Common myeloid progenitor, CD34-positive (primary cell): ENCODE measurements around the gene ABHD17C.

Experiments
- CTCF ChIA-PET: fragments of 350-600 bp; sonication (Branson Sonifier 250); formaldehyde crosslinking; loops from one replicate; lab custom pipeline; 2021; ENCODE audit warnings: antibody characterized with exemption; lab: Charles Lee
- POLR2A ChIA-PET: fragments of 350-600 bp; sonication (Branson Sonifier 250); formaldehyde crosslinking; loops from one replicate; lab custom pipeline; 2021; ENCODE audit warnings: antibody characterized with exemption; lab: Charles Lee
- DNase-seq, 3 donors: peaks; one replicate each; pipeline versions ENCODE4 v3.0.0 to v3.0.0-alpha.2; 2013
- H3K27ac ChIP-seq, 2 experiments: 1 replicate in 1 of 2; 2 replicates in 1 of 2; pipeline ENCODE4 v1.7.0; 2013; ENCODE audit warnings: inconsistent platforms in 2 of 2, low read length in 2 of 2, mild to moderate bottlenecking in 2 of 2, low read depth in 1 of 2, moderate library complexity in 1 of 2; ENCODE audit not compliant: severe bottlenecking in 2 of 2, insufficient read depth in 1 of 2, poor library complexity in 1 of 2
- H3K27me3 ChIP-seq, 5 experiments: replicated peaks in 2 of 5; 1 replicate in 3 of 5; 2 replicates in 2 of 5; pipeline versions ENCODE4 v1.6.1 to v1.7.0; 2013; ENCODE audit warnings: low read length in 4 of 5, mild to moderate bottlenecking in 2 of 5, moderate library complexity in 2 of 5, inconsistent platforms in 1 of 5; ENCODE audit not compliant: insufficient read depth in 5 of 5, control insufficient read depth in 4 of 5
- H3K36me3 ChIP-seq, 4 experiments: 1 replicate in 2 of 4; 2 replicates in 2 of 4; pipeline versions ENCODE4 v1.6.1 to v1.7.0; 2013; ENCODE audit warnings: low read length in 3 of 4, control low read depth in 1 of 4, mild to moderate bottlenecking in 1 of 4; ENCODE audit not compliant: control insufficient read depth in 4 of 4, insufficient read depth in 4 of 4
- H3K4me1 ChIP-seq, 4 experiments: 1 replicate in 3 of 4; 2 replicates in 1 of 4; pipeline versions ENCODE4 v1.6.1 to v1.7.1; 2013; ENCODE audit warnings: low read length in 3 of 4, mild to moderate bottlenecking in 3 of 4, control low read depth in 1 of 4, inconsistent platforms in 1 of 4, moderate library complexity in 1 of 4; ENCODE audit not compliant: control insufficient read depth in 4 of 4, insufficient read depth in 4 of 4; ENCODE audit errors: control extremely low read depth in 1 of 4
- H3K4me3 ChIP-seq, 7 experiments: 1 replicate in 4 of 7; 2 replicates in 3 of 7; pipeline versions ENCODE4 v1.5.1 to v1.7.0; 2013; ENCODE audit warnings: mild to moderate bottlenecking in 7 of 7, low read length in 6 of 7, moderate library complexity in 6 of 7, inconsistent platforms in 2 of 7, low read depth in 2 of 7, control low read depth in 1 of 7; ENCODE audit not compliant: insufficient read depth in 4 of 7, control insufficient read depth in 1 of 7; ENCODE audit errors: extremely low read depth in 1 of 7
- H3K9me3 ChIP-seq, 5 experiments: 1 replicate in 4 of 5; 2 replicates in 1 of 5; pipeline versions ENCODE4 v1.6.1 to v1.7.1; 2013; ENCODE audit warnings: low read length in 4 of 5, mild to moderate bottlenecking in 2 of 5, inconsistent platforms in 1 of 5, low read depth in 1 of 5, moderate library complexity in 1 of 5; ENCODE audit not compliant: control insufficient read depth in 4 of 5, insufficient read depth in 2 of 5; ENCODE audit errors: control extremely low read depth in 1 of 5
- WGBS: methylation state at CpG from one replicate; pipeline ENCODE4 v1.1.5; 2013; ENCODE audit not compliant: insufficient coverage; 5-methylcytosine and 5-hydroxymethylcytosine counted together

ABHD17C gene

GRCh38 chr15:80773792-80774352 lies 78.8 kb downstream of the ABHD17C start:
- H3K9me3 ChIP-seq: no peaks in the 10 kb centered on the region
- H3K4me1 ChIP-seq: peaks cover 3 to 29% (median 19%) of the 10 kb centered on the region in 4 experiments
- H3K27me3 ChIP-seq: peaks cover 0 to 12% (median 7%) of the 10 kb centered on the region in 5 experiments
- 100% methylated on average over 2 of the region's 5 CpGs for WGBS
- no peak overlapping the region for H3K4me3 ChIP-seq
- no peaks in the 10 kb centered on the region for H3K36me3 ChIP-seq
- ChIA-PET POLR2A (no interaction called here), CTCF (interaction anchor here (1.2 to 4.7 kb wide), 3 partner anchors 56 to 207 kb away, joined by 4 to 57 read pairs (median 5); no protein-coding TSS in a partner anchor)
- no peak overlapping the region for H3K27ac ChIP-seq
- no peak for DNase-seq

GRCh38 chr15:80774486-80774885 lies 79.4 kb downstream of the ABHD17C start:
- no CpG with 5 or more reads among the region's 1 CpG for WGBS
- Histone ChIP-seq H3K36me3 (no peaks in the 10 kb centered on the region), H3K4me3 (no peak overlapping the region), H3K27ac (no peak overlapping the region), H3K27me3 (peaks cover 0 to 18% (median 8%) of the 10 kb centered on the region in 5 experiments), H3K9me3 (no peaks in the 10 kb centered on the region), H3K4me1 (peaks cover 3 to 35% (median 25%) of the 10 kb centered on the region in 4 experiments)
- CTCF ChIA-PET: interaction anchor here (1.2 to 4.7 kb wide), 3 partner anchors 57 to 318 kb away, joined by 3 to 57 read pairs (median 4); no protein-coding TSS in a partner anchor
- peak in 2 of 3 donors; percentile 55 to 64 for DNase-seq
- POLR2A ChIA-PET: no interaction called here

DNA sequence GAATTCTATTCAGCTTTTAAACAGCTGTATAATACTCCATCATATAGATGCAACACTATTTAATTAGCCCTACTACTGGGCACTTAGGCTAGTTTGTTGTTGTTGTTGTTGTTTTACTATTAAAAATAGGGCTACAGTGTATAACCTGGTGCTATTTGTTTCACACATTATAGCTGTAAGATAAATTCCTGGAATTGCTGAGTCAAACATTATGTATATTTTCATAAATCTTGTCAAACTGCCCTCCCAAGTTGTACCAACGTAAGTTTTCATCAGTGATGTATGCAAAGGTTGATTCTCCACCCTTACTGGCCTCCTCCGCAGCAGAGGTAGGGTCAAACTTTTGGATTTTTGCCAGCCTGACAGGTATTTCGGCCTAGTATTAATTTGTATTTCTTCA lies 80.2 kb downstream of the ABHD17C start:
- POLR2A ChIA-PET: no interaction called here
- H3K4me1 ChIP-seq: peaks cover 3 to 44% (median 33%) of the 10 kb centered on the region in 4 experiments

GRCh38 chr15:80776420-80777045 lies 81.4 kb downstream of the ABHD17C start:
- Histone ChIP-seq H3K4me3 (no peak overlapping the region), H3K27ac (no peak overlapping the region), H3K9me3 (no peaks in the 10 kb centered on the region), H3K36me3 (no peaks in the 10 kb centered on the region), H3K27me3 (peaks cover 0 to 38% (median 23%) of the 10 kb centered on the region in 5 experiments), H3K4me1 (peaks cover 3 to 49% (median 36%) of the 10 kb centered on the region in 4 experiments)
- peak; percentile 75 to 88 (median 81) for DNase-seq
- ChIA-PET POLR2A (interaction anchor here (0.9 kb wide), 1 partner anchor 468 kb away, joined by 3 read pairs; no protein-coding TSS in a partner anchor), CTCF (interaction anchor here (0.6 to 4.7 kb wide), 28 partner anchors 8 to 321 kb away, joined by 3 to 57 read pairs (median 4); partner anchors contain the start of gene ABHD17C)
- 21% methylated on average over 4 of the region's 5 CpGs for WGBS

More for the DNA sequence above, 80.2 kb downstream of the ABHD17C start:
- CTCF ChIA-PET: interaction anchor here (0.7 to 4.7 kb wide), 16 partner anchors 7 to 319 kb away, joined by 3 to 57 read pairs (median 4); no protein-coding TSS in a partner anchor
- DNase-seq: no peak
- 92% methylated on average over 3 of the region's 3 CpGs for WGBS
- Histone ChIP-seq H3K4me3 (no peak overlapping the region), H3K36me3 (no peaks in the 10 kb centered on the region), H3K27me3 (peaks cover 0 to 26% (median 16%) of the 10 kb centered on the region in 5 experiments), H3K27ac (no peak overlapping the region), H3K9me3 (no peaks in the 10 kb centered on the region)

DNA sequence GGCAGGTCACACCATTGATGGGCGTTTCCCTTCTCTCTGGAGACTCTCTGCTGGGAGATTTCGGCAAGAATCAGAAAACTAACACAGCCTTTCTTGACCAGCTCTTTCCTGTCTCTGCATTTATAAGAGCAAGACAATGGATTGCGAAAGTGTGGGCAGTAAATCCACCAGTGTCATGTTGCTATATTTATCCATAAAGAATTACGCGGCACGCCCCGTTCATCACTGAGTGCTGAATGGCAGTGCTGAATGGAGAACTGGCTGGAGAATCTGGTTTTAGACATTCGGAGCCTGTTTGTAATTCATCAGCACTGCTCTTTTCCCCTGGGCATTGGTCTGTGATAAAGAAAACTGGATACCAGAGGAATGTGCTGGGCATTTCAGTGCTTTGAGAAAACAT lies 82.0 kb downstream of the ABHD17C start:
- Histone ChIP-seq H3K36me3 (no peaks in the 10 kb centered on the region), H3K27ac (no peak overlapping the region), H3K4me1 (peaks cover 3 to 49% (median 36%) of the 10 kb centered on the region in 4 experiments), H3K27me3 (peaks cover 0 to 43% (median 23%) of the 10 kb centered on the region in 5 experiments), H3K4me3 (no peak overlapping the region), H3K9me3 (no peaks in the 10 kb centered on the region)
- 7% methylated on average over 7 of the region's 8 CpGs for WGBS
- ChIA-PET POLR2A (no interaction called here), CTCF (interaction anchor here (0.6 to 4.7 kb wide), 24 partner anchors 8 to 321 kb away, joined by 3 to 57 read pairs (median 4); partner anchors contain the start of gene ABHD17C)
- DNase-seq: peak; percentile 16 to 67 (median 66)

- ChIA-PET CTCF (interaction anchor here (0.6 to 4.7 kb wide), 16 partner anchors 7 to 592 kb away, joined by 3 to 57 read pairs (median 4); partner anchors contain the start of gene ABHD17C), POLR2A (no interaction called here)
- 70% methylated on average over 6 of the region's 10 CpGs for WGBS
- no peaks in the 10 kb centered on the region for H3K9me3 ChIP-seq
- H3K4me1 ChIP-seq: peaks cover 3 to 49% (median 36%) of the 10 kb centered on the region in 4 experiments
- no peaks in the 10 kb centered on the region for H3K36me3 ChIP-seq
- H3K27me3 ChIP-seq: peaks cover 0 to 49% (median 25%) of the 10 kb centered on the region in 5 experiments
- no peak overlapping the region for H3K4me3 ChIP-seq
- DNase-seq: peak in 1 of 3 donors; percentile 17
- no peak overlapping the region for H3K27ac ChIP-seq
Observed at GRCh38 chr15:80777826-80778620, 82.9 kb downstream of the ABHD17C start.
